NCI-H2196 treated with DMSO at 0.1 percent for 48 hours (cell line): ENCODE results near the gene PRCD.
"Not testable (repeated sequence)": the region's sequence is repeated elsewhere in the genome, so short reads cannot be mapped to it uniquely, and the experiment has no call there.

Experiments used
- DNase-seq: peaks from one replicate; lab custom pipeline; 2025; ENCODE audit not compliant: unreplicated experiment; lab: John Stamatoyannopoulos, UW

The PRCD gene

GRCh38 chr17:76525513-76525833 is 14.4 kb upstream of the PRCD start:
- not testable (repeated sequence) for DNase-seq

- not testable (repeated sequence) for DNase-seq
Observed at GRCh38 chr17:76527016-76527415, 12.8 kb upstream of the PRCD start.

GRCh38 chr17:76527430-76528111 is 12.3 kb upstream of the PRCD start:
- DNase-seq = no peak

GRCh38 chr17:76528156-76528527 is 11.7 kb upstream of the PRCD start:
- DNase-seq = no peak

GRCh38 chr17:76528528-76529223 is 11.2 kb upstream of the PRCD start:
- no peak for DNase-seq

GRCh38 chr17:76529224-76530094 is 10.4 kb upstream of the PRCD start:
- no peak for DNase-seq

- DNase-seq = no peak
Observed at GRCh38 chr17:76530095-76530723, 9.6 kb upstream of the PRCD start.

- DNase-seq = no peak
Observed at GRCh38 chr17:76530811-76531485, 8.9 kb upstream of the PRCD start.

- DNase-seq = no peak
Observed at GRCh38 chr17:76531486-76532038, 8.3 kb upstream of the PRCD start.

GRCh38 chr17:76532072-76532651 is 7.7 kb upstream of the PRCD start:
- DNase-seq = no peak

- DNase-seq = not testable (repeated sequence)
Observed at GRCh38 chr17:76533640-76534359, 6.0 kb upstream of the PRCD start.

GRCh38 chr17:76534831-76535732 is 4.8 kb upstream of the PRCD start:
- no peak for DNase-seq

GRCh38 chr17:76535788-76536510 is 3.9 kb upstream of the PRCD start:
- no peak for DNase-seq

GRCh38 chr17:76536511-76537287 is 3.1 kb upstream of the PRCD start:
- no peak for DNase-seq

GRCh38 chr17:76537288-76537577 is 2.6 kb upstream of the PRCD start:
- DNase-seq = no peak

- no peak for DNase-seq
Observed at GRCh38 chr17:76537578-76538280, 2.1 kb upstream of the PRCD start, which contains the start of gene CYGB. Gene CYGB (minus strand): TSS chr17:76537709. CDS start chr17:76537542, 167 bp downstream.
